SH-SY5Y (cell line): ENCODE measurements around the gene IL4.

Experiments
- GATA2 ChIP-seq: IDR thresholded peaks from 2 replicates; pipeline ENCODE4 v1.6.1; 2011; ENCODE audit warnings: mild to moderate bottlenecking, low read depth, low read length
- GATA3 ChIP-seq: IDR thresholded peaks from 2 replicates; pipeline ENCODE4 v1.6.1; 2011; ENCODE audit warnings: low read depth, mild to moderate bottlenecking, low read length, moderate library complexity

GRCh38 chr5:132679166-132679565, 5.4 kb downstream of the IL4 start:
- TF ChIP-seq GATA2: no peak
- TF ChIP-seq GATA3: no peak
